ENCODE results near the gene ACVR1B.

GRCh38 chr12:52042706-52043385 lies 91.3 kb downstream of the ACVR1B start:
- TF ChIP-seq CTCF (IDR thresholded peaks at IDR 0.05), result no peak
- no peak for TF ChIP-seq POLR2A (IDR thresholded peaks at IDR 0.05)
